ENCODE measurements around the gene NT5DC2. TPM values are rescaled to one million over a fixed set of nuclear protein-coding genes. Genes with fewer than 3 reads are reported as not detected.

Gene NT5DC2
- total and polyA plus RNA-seq, 12 donors = 48.6 to 384 (median 89.1) TPM

DNA sequence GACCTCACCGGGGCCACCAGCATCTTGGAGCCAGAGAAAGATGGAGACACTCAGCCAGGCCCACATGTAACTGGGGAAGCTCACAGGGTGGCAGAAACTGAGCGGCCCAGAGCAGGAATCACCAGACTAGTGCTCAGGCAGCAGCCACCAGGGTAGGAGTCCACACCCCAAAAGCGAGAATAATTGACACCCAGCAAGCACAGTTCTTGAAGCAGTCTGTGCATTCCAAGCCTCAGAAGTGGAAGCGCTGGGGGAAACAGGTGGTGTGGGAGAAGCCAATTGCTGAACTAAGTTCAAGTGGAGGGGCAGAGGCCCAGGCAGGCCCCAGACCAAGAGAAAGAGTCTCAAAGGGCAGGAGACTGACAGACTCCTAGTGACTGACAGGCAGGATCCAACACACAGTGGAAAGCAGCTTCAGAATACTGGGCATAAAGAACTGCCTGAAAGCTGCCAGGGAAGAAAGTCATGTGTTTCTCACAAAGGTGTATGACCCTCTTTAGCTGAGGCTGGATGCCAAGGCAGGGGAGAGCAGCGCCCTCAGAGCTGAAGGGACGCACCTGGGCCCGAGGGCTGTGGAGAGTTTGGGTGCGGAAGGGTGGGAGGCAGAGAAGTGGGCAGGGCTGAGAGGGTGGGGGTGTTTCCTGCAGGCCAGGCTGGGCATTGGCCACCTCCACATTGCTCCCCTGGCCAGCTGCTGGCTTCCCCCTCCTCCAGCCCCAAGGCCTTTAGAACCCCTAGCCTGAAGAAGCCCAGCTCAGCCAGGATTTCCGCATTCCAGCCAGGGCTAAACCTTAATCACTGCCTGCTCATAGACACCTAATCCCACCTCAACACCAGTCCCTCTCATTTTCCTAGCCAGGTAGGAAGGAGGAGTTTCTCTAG is 7.7 kb downstream of the NT5DC2 start:
- Histone ChIP-seq H3K4me3 (no peak overlapping the region), H3K27ac (peak overlapping the region in 3 of 5 donors; percentile 13 to 89 (median 84)), H3K4me1 (replicated peaks in 1 of 2) (peaks cover 29 to 57% of the 10 kb centered on the region in 2 donors), H3K9me3 (replicated peaks in 1 of 3) (no peaks in the 10 kb centered on the region), H3K36me3 (replicated peaks in 1 of 2) (peaks cover 0 to 58% of the 10 kb centered on the region in 2 donors), H3K27me3 (no peaks in the 10 kb centered on the region)
- intact Hi-C loops (cut with DNase I) = no loop called here
- TF ChIP-seq, protein P1, sequence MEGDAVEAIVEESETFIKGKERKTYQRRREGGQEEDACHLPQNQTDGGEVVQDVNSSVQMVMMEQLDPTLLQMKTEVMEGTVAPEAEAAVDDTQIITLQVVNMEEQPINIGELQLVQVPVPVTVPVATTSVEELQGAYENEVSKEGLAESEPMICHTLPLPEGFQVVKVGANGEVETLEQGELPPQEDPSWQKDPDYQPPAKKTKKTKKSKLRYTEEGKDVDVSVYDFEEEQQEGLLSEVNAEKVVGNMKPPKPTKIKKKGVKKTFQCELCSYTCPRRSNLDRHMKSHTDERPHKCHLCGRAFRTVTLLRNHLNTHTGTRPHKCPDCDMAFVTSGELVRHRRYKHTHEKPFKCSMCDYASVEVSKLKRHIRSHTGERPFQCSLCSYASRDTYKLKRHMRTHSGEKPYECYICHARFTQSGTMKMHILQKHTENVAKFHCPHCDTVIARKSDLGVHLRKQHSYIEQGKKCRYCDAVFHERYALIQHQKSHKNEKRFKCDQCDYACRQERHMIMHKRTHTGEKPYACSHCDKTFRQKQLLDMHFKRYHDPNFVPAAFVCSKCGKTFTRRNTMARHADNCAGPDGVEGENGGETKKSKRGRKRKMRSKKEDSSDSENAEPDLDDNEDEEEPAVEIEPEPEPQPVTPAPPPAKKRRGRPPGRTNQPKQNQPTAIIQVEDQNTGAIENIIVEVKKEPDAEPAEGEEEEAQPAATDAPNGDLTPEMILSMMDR (IDR thresholded peaks at IDR 0.05) = no peak
- no peak for TF ChIP-seq POLR2A (IDR thresholded peaks at IDR 0.05)
- DNase-seq = peak in 1 of 7 donors; percentile 22
- WGBS, 4 donors = 76 to 82% (median 79%) methylated on average over 9 of the region's 9 CpGs

DNA sequence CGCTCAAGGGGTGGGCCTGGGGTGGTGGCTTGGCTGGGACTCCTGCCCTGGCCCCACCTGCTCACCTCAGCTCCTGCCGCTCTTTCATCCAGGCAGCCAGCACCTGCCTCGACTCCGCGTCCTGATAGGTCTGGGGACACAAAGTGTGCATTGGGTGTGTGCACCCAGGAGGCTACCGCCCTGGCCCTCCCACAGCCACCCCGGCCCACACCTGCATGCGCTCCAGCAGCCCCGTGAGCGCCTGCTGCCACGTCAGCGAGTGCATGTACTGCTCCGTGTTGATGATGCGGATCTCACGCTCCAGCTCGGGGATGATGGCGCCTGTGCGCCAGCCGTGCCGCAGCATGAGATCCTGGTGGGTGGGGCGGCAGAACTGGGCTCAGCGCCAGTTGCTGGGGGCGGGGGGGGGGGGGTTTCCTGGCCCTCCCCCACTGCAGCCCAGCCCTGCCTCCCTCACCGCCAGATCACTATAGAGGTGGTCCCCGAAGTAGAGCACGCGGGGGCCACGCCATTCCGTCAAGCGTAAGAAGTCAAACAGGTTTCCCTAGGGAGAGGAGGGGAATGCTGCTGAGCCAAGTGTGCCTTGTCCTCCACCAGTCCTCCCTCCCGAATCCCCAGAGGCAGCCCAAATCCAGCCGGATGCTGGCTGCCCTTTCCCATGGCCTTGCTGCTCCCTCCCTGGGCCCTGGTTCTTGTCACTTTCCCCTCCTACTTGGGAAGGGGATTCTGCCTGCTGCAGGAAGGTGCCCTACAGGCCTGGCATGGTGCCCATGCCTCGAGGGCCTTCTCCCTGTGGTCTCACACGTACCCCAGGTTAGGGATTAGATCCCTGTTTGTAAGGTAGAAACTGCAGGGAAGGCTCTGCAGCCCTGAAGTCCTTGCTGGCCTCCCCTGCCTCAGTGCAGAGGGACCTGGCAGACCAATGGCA is 8.6 kb downstream of the NT5DC2 start:
- peak overlapping the region in 3 of 5 donors; percentile 13 to 89 (median 84) for H3K27ac ChIP-seq
- H3K9me3 ChIP-seq (replicated peaks in 1 of 3) = no peaks in the 10 kb centered on the region
- DNase-seq = peak in 5 of 7 donors; percentile 51 to 67 (median 61)
- no peak overlapping the region for H3K4me3 ChIP-seq
- no peaks in the 10 kb centered on the region for H3K27me3 ChIP-seq
- peaks cover 0 to 58% of the 10 kb centered on the region in 2 donors for H3K36me3 ChIP-seq (replicated peaks in 1 of 2)
- peaks cover 24 to 48% of the 10 kb centered on the region in 2 donors for H3K4me1 ChIP-seq (replicated peaks in 1 of 2)
- no peak for TF ChIP-seq POLR2A (IDR thresholded peaks at IDR 0.05)
- intact Hi-C loops (cut with DNase I) = loop anchor here in 1 of 2 donors (5.0 kb wide), 1 partner anchor 38 kb away; no protein-coding TSS in a partner anchor
- 41 to 53% (median 48%) methylated on average over 17 to 34 of the region's 34 CpGs for WGBS, 4 donors

DNA sequence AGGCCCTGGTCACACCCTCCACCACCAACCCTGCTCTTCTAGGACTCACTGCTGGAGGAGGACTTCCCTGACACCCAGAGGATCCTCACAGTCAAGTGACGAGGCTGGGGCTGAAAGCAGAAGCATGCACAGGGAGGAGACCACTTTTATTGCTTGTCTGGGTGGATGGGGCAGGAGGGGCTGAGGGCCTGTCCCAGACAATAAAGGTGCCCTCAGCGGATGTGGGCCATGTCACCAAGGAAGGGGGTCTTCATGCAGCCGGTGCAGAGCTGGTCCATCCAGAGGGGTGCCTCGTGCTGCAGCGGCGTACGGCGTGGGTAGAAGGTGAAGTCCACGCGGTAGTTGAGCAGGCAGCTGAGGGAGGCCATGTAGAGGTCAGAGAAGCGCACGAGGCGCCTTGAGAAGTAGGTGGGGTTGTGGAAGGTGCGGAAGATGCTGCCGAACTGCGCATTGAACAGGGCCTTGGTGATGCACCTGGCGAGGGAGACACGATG is 9.4 kb downstream of the NT5DC2 start:
- no peaks in the 10 kb centered on the region for H3K27me3 ChIP-seq
- peaks cover 20 to 42% of the 10 kb centered on the region in 2 donors for H3K4me1 ChIP-seq (replicated peaks in 1 of 2)
- H3K4me3 ChIP-seq = no peak overlapping the region
- H3K27ac ChIP-seq = peak overlapping the region in 2 of 5 donors; percentile 84 to 89
- no peaks in the 10 kb centered on the region for H3K9me3 ChIP-seq (replicated peaks in 1 of 3)
- TF ChIP-seq, protein P1 (IDR thresholded peaks at IDR 0.05) = no peak
- no peak for TF ChIP-seq POLR2A (IDR thresholded peaks at IDR 0.05)
- no peak for DNase-seq
- whole genome bisulfite sequencing, 4 donors = 93 to 96% (median 95%) methylated on average over 18 of the region's 18 CpGs
- intact Hi-C loops (cut with DNase I) = loop anchor here in 1 of 2 donors (5.0 kb wide), 1 partner anchor 37 kb away; no protein-coding TSS in a partner anchor
- H3K36me3 ChIP-seq (replicated peaks in 1 of 2) = peaks cover 0 to 58% of the 10 kb centered on the region in 2 donors

DNA sequence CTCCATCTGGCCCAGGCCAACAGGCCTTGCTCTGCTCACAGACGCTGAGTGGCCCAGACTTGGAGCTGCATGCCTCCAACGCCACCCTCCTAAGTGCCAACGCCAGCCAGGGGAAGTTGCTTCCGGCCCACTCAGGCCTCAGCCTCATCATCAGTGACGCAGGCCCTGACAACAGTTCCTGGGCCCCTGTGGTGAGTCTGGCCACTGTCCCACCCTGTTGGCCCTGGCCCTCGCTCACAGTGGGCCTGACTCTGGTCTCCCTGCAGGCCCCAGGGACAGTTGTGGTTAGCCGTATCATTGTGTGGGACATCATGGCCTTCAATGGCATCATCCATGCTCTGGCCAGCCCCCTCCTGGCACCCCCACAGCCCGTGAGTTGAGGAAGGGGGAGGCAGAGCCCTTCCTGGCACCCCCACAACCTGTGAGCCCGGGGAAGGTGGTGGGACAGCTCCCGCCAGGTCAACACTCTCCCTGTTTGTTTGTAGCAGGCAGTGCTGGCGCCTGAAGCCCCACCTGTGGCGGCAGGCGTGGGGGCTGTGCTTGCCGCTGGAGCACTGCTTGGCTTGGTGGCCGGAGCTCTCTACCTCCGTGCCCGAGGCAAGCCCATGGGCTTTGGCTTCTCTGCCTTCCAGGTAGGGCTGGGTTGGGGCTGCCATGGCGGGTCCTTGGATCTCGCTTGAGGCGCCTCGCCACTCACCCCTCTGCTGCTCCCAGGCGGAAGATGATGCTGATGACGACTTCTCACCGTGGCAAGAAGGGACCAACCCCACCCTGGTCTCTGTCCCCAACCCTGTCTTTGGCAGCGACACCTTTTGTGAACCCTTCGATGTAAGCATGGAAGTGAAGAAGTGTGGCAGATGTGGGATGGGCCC is 10.0 kb downstream of the NT5DC2 start:
- peaks cover 20 to 39% of the 10 kb centered on the region in 2 donors for H3K4me1 ChIP-seq (replicated peaks in 1 of 2)
- peaks cover 0 to 52% of the 10 kb centered on the region in 2 donors for H3K36me3 ChIP-seq (replicated peaks in 1 of 2)
- H3K9me3 ChIP-seq (replicated peaks in 1 of 3) = no peaks in the 10 kb centered on the region
- peak overlapping the region in 2 of 5 donors; percentile 84 to 89 for H3K27ac ChIP-seq
- no peak for DNase-seq
- TF ChIP-seq, protein P1 (IDR thresholded peaks at IDR 0.05) = no peak
- no peak for TF ChIP-seq POLR2A (IDR thresholded peaks at IDR 0.05)
- intact Hi-C loops (cut with DNase I) = loop anchor here in 1 of 2 donors (5.0 kb wide), 1 partner anchor 36 kb away; no protein-coding TSS in a partner anchor
- H3K27me3 ChIP-seq = no peaks in the 10 kb centered on the region
- H3K4me3 ChIP-seq = no peak overlapping the region
- 95 to 97% (median 96%) methylated on average over 15 to 26 of the region's 26 CpGs for WGBS, 4 donors

All from adrenal gland (tissue), 12 donors.